HepG2 (cell line): ENCODE data around the gene COMMD9. TPM values are rescaled to one million over a fixed set of nuclear protein-coding genes. Genes with fewer than 3 reads are reported as not detected.
A peak's percentile ranks its signal among the peaks of the same experiment; 100 is the strongest.

Experiments used
- AGO1 ChIP-seq: fragments of 200-400 bp; formaldehyde crosslinking; IDR thresholded peaks from 2 replicates; pipeline ENCODE4 v1.6.1; 2017; ENCODE audit warnings: mild to moderate bottlenecking, low read depth, low read length, moderate library complexity; ENCODE audit not compliant: poor library complexity, severe bottlenecking
- GATAD1 ChIP-seq: IDR thresholded peaks from 2 replicates; pipeline ENCODE4 v1.6.1; 2016; ENCODE audit warnings: missing genetic modification reagents, missing compliant biosample characterization
- JUND ChIP-seq: sonication (generic); formaldehyde crosslinking; IDR thresholded peaks from 2 replicates; pipeline ENCODE4 v1.8.0; 2022; ENCODE audit warnings: mild to moderate bottlenecking, missing genetic modification reagents
- KDM2A ChIP-seq: sonication (generic); formaldehyde crosslinking; IDR thresholded peaks from 2 replicates; pipeline ENCODE4 v1.4.0; 2020; ENCODE audit warnings: low read depth, missing genetic modification reagents, borderline replicate concordance
- KMT2A ChIP-seq: sonication (generic); formaldehyde crosslinking; IDR thresholded peaks from 2 replicates; pipeline ENCODE4 v1.4.0; 2020; ENCODE audit warnings: missing genetic modification reagents
- NCOA2 ChIP-seq: sonication (generic); formaldehyde crosslinking; IDR thresholded peaks from 2 replicates; pipeline ENCODE4 v1.8.0; 2022; ENCODE audit warnings: inconsistent platforms
- SMARCE1 ChIP-seq: fragments of 450-650 bp; IDR thresholded peaks from 2 replicates; pipeline ENCODE4 v1.6.1; 2017; ENCODE audit warnings: borderline replicate concordance
- ZNF180 ChIP-seq: sonication (generic); formaldehyde crosslinking; IDR thresholded peaks from 2 replicates; pipeline ENCODE4 v1.4.0; 2020; ENCODE audit warnings: low read depth, missing genetic modification reagents, borderline replicate concordance
- polyA plus RNA-seq, 8 experiments: library from polyadenylated mRNA; depleted of rRNA in 3 of 8; stranded (reverse) in 7 of 8; unstranded in 1 of 8; fragments of >200 nt; fragmentation: Illumina TruSeq in 4 of 8; extraction: Trizol in 4 of 8; gene quantifications; 2 replicates each; pipeline versions ENCODE4 v1.2.1 to v1.2.3, GENCODE V29; 2011 to 2016; ENCODE audit warnings: low read depth in 4 of 8, missing spikeins in 1 of 8, mixed read lengths in 1 of 8; ENCODE audit not compliant: insufficient read depth in 1 of 8
- total RNA-seq, 5 experiments: library from RNA; depleted of rRNA; stranded (reverse); fragments of >200 nt; fragmentation: Illumina TruSeq; extraction: Trizol; gene quantifications; 2 replicates each; pipeline ENCODE4 v1.2.3, GENCODE V29; 2016; ENCODE audit warnings: low read depth in 1 of 5
- TF ChIP-seq, protein P1 (sequence below): fragments of 450-650 bp; IDR thresholded peaks from 2 replicates; pipeline ENCODE4 v1.6.1; 2017; ENCODE audit warnings: mild to moderate bottlenecking
- TF ChIP-seq, protein P2 (sequence below): sonication (generic); formaldehyde crosslinking; IDR thresholded peaks from 2 replicates; pipeline ENCODE4 v1.8.1; 2023; ENCODE audit warnings: mild to moderate bottlenecking, missing genetic modification reagents, borderline replicate concordance
- TF ChIP-seq, protein P3 (sequence below): sonication (generic); formaldehyde crosslinking; IDR thresholded peaks from 2 replicates; pipeline ENCODE4 v1.9.0; 2021; ENCODE audit warnings: missing genetic modification reagents, borderline replicate concordance
- TF ChIP-seq, protein P4 (sequence below): sonication (generic); formaldehyde crosslinking; IDR thresholded peaks from 2 replicates; pipeline ENCODE4 v1.9.0; 2021; ENCODE audit warnings: missing genetic modification reagents, mild to moderate bottlenecking, borderline replicate concordance

The COMMD9 gene
- total and polyA plus RNA-seq, 2 of the 13 experiments (the other 11 are each of a cell fraction or from before 2014, with no cell fraction given) = 47.3 to 76.7 TPM

DNA sequence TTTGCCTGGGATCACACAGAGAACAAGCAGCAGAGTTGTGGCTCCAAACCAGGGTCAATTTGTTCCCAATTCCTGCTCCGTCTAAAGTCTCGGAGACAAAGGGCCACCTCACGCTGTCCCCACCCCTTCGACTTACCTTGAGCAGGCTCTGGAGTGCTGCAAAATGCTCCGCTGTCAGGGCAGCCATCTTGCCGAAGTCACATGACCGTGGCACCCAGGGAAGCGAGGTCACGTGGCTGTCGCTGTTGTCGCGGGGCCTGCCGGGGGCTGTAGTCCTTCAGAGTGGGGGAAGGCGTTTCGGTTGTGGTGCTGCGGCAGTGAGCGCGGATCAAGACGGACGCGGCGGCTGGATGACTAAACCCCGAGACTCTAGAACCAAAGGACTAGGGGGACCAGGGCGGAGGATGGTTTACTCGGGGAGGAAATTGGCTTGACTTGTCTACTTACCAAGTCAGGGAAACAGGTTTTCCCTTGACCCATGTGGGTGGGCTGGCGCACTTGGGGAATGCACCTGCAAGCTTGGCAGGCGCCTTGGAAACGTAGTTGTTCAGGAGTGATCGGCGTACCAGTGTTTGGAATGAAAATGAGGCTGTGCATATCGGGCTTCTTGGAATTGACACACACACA, at the start of gene COMMD9 (continued):
- TF ChIP-seq, protein P1, sequence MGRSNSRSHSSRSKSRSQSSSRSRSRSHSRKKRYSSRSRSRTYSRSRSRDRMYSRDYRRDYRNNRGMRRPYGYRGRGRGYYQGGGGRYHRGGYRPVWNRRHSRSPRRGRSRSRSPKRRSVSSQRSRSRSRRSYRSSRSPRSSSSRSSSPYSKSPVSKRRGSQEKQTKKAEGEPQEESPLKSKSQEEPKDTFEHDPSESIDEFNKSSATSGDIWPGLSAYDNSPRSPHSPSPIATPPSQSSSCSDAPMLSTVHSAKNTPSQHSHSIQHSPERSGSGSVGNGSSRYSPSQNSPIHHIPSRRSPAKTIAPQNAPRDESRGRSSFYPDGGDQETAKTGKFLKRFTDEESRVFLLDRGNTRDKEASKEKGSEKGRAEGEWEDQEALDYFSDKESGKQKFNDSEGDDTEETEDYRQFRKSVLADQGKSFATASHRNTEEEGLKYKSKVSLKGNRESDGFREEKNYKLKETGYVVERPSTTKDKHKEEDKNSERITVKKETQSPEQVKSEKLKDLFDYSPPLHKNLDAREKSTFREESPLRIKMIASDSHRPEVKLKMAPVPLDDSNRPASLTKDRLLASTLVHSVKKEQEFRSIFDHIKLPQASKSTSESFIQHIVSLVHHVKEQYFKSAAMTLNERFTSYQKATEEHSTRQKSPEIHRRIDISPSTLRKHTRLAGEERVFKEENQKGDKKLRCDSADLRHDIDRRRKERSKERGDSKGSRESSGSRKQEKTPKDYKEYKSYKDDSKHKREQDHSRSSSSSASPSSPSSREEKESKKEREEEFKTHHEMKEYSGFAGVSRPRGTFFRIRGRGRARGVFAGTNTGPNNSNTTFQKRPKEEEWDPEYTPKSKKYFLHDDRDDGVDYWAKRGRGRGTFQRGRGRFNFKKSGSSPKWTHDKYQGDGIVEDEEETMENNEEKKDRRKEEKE = no peak
- TF ChIP-seq JUND (CRISPR knock-in tag) (no peak), KDM2A (CRISPR knock-in tag) (peak; percentile 98), SMARCE1 (no peak), ZNF180 (CRISPR knock-in tag) (no peak), GATAD1 (peak; percentile 100), NCOA2 (CRISPR knock-in tag) (no peak), AGO1 (no peak), KMT2A (CRISPR knock-in tag) (peak; percentile 91)
- TF ChIP-seq, protein P2, sequence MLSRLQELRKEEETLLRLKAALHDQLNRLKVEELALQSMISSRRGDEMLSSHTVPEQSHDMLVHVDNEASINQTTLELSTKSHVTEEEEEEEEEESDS = no peak
- TF ChIP-seq, protein P3, sequence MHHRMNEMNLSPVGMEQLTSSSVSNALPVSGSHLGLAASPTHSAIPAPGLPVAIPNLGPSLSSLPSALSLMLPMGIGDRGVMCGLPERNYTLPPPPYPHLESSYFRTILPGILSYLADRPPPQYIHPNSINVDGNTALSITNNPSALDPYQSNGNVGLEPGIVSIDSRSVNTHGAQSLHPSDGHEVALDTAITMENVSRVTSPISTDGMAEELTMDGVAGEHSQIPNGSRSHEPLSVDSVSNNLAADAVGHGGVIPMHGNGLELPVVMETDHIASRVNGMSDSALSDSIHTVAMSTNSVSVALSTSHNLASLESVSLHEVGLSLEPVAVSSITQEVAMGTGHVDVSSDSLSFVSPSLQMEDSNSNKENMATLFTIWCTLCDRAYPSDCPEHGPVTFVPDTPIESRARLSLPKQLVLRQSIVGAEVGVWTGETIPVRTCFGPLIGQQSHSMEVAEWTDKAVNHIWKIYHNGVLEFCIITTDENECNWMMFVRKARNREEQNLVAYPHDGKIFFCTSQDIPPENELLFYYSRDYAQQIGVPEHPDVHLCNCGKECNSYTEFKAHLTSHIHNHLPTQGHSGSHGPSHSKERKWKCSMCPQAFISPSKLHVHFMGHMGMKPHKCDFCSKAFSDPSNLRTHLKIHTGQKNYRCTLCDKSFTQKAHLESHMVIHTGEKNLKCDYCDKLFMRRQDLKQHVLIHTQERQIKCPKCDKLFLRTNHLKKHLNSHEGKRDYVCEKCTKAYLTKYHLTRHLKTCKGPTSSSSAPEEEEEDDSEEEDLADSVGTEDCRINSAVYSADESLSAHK = no peak
- TF ChIP-seq, protein P4, sequence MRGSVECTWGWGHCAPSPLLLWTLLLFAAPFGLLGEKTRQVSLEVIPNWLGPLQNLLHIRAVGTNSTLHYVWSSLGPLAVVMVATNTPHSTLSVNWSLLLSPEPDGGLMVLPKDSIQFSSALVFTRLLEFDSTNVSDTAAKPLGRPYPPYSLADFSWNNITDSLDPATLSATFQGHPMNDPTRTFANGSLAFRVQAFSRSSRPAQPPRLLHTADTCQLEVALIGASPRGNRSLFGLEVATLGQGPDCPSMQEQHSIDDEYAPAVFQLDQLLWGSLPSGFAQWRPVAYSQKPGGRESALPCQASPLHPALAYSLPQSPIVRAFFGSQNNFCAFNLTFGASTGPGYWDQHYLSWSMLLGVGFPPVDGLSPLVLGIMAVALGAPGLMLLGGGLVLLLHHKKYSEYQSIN = no peak
- TF ChIP-seq, all 625 proteins: peak for 215
